Heart right ventricle (tissue), 16 donors: ENCODE results near the gene CD37. TPM values are rescaled to one million over a fixed set of nuclear protein-coding genes. Genes with fewer than 3 reads are reported as not detected.
"Not testable (repeated sequence)": the region's sequence is repeated elsewhere in the genome, so short reads cannot be mapped to it uniquely, and the experiment has no call there.

ENCODE experiments used
- ATAC-seq, 8 donors: fragments of 200-7000 bp; cut with Tn5 transposase; one replicate each; pipeline ENCODE4 v1.9.1; 2020; ENCODE audit warnings: mild to moderate bottlenecking in 8 of 8, moderate library complexity in 8 of 8, moderate number of reproducible peaks in 1 of 8
- DNase-seq, 2 donors: peaks; one replicate each; pipeline ENCODE4 v3.0.0-alpha.2; 2020
- H3K27ac ChIP-seq, 10 donors: fragments of 200-600 bp; sonication (generic) in 2 of 10; one replicate each; pipeline versions ENCODE4 v1.5.0 to v1.8.0; 2020 to 2022; ENCODE audit warnings: mild to moderate bottlenecking in 3 of 10
- H3K27me3 ChIP-seq, 7 donors: fragments of 200-600 bp; one replicate each; pipeline ENCODE4 v1.8.0; 2021 to 2022; ENCODE audit warnings: mild to moderate bottlenecking in 2 of 7
- H3K36me3 ChIP-seq, 9 donors: fragments of 200-600 bp; sonication (generic) in 1 of 9; one replicate each; pipeline versions ENCODE4 v1.5.0 to v1.8.0; 2020 to 2022; ENCODE audit warnings: mild to moderate bottlenecking in 2 of 9
- H3K4me1 ChIP-seq, 9 donors: fragments of 200-600 bp; sonication (generic) in 1 of 9; one replicate each; pipeline versions ENCODE4 v1.5.0 to v1.8.0; 2020 to 2022; ENCODE audit warnings: mild to moderate bottlenecking in 4 of 9
- H3K4me3 ChIP-seq, 10 donors: fragments of 200-600 bp; sonication (generic) in 2 of 10; one replicate each; pipeline versions ENCODE4 v1.5.0 to v1.8.0; 2020 to 2022; ENCODE audit warnings: mild to moderate bottlenecking in 7 of 10, moderate library complexity in 2 of 10
- H3K9me3 ChIP-seq, 11 donors: fragments of 200-600 bp in 10 of 11; sonication (generic) in 2 of 11; one replicate each; pipeline versions ENCODE4 v1.5.0 to v1.8.0; 2013 to 2022; ENCODE audit warnings: mild to moderate bottlenecking in 2 of 11, control low read depth in 1 of 11, moderate library complexity in 1 of 11
- WGBS, 2 donors: extraction: QIAGEN DNeasy Blood & Tissue Kit; methylation state at CpG; one replicate each; pipeline ENCODE4 v1.1.7; 2013; ENCODE audit warnings: inconsistent platforms in 1 of 2; 5-methylcytosine and 5-hydroxymethylcytosine counted together
- intact Hi-C, 10 donors: fragments of 100-400 bp; cut with DNase I; formaldehyde crosslinking; loops; one replicate each; pipeline versions ENCODE4 v1.11.1 to v1.14.2; 2022
- polyA plus RNA-seq, 2 donors: library from polyadenylated mRNA; stranded (reverse); fragments of 200-250 nt; gene quantifications; one replicate each; pipeline ENCODE4 v1.2.3, GENCODE V29; 2013
- total RNA-seq, 10 donors: library from RNA; stranded (reverse); fragmentation: NEBNext Ultra II Directional in 3 of 10; extraction: Animal tissue kit (Norgen Biotek cat#: 25700) in 3 of 10; gene quantifications; one replicate each; pipeline versions ENCODE4 v1.2.1 to v1.2.4, GENCODE V29; 2021 to 2023
- TF ChIP-seq, protein P1 (sequence below), 9 donors: fragments of 200-600 bp; sonication (generic) in 2 of 9; IDR thresholded peaks; one replicate each; pipeline versions ENCODE4 v1.5.0 to v1.8.0; 2021 to 2022; ENCODE audit warnings: antibody characterized with exemption in 9 of 9, mild to moderate bottlenecking in 5 of 9, moderate library complexity in 1 of 9
- donor health status: Arrhythmogenic right ventricular cardiomyopathy.
- donor health status: ischemic (EF 13 %, LVEDD 7.1; RV severe dilation, severe dysfunction).
- donor health status: healthy with polysubstance abuse.
- donor health status: DM: no; HTN: yes; CAD: no.
- donor health status: DM: no; HTN: no; CAD: no.
- donor health status: ischemic (EF 25% LVEDD 6.9; RV normal size, moderate dysfunction).
- donor health status: ischemic (EF 25% LVEDD 5.7; RV mildly dilated, moderate dysfunction).
- donor health status: healthy.
- donor health status: DM: yes; HTN: yes; CAD: no.
- donor health status: Ischemic cardiomyopathy.
- donor health status: ischemic (EF 35%, LVEDD 5.7; RV mildly dilated, moderate dysfunction).
- donor health status: nonischemic (EF 11% LVEDD 7.7; RV severe dilation, severe dysfunction).
- donor health status: DM: yes; HTN: yes; CAD: no.
- donor health status: PGD.
- donor health status: ischemic (EF 29% LVEDD 5.4; RV normal size, mild dysfunction).
- donor health status: nonischemic (EF 23%, LVEDD 6.1; RV moderate dilation, normal function).

CD37 gene
- total and polyA plus RNA-seq, 12 donors, result 2.0 to 34.2 (median 3.5) TPM

DNA sequence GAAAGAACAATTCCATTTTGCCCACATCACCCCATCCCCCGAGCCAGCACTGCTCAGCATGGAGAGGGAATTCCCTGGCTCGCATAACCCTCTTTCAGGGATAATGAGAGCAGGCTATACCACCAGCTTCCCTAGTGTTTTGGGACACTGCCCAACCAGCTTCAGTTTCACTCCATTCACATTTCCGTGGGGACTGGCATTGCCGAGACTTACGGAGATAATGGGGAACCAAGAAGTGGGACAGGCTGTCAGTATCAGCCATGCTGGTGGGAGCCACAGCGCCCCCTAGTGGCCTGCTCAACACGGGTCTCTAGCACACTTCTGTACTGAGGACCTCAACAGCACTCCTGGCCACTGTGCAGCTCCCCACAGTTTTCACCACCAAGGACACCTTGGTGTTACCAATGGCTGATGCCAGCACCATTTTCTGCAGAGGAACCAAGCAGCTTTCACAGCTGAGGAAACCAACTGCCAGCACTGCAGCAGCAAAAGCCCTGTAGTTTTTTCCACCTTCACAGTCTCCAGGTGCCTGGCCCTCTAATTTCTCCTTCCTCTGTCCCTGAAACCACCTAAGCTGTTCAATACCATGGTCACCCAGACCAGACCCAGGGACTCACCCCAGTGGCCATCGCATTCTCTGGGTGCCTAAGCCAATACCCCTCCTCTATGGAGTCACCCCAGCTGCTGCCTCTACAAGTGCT, 33.9 kb upstream of the CD37 start:
- H3K27ac ChIP-seq, result no peak overlapping the region
- ATAC-seq (peak; percentile 89 to 96 (median 92)), DNase-seq (peak; percentile 58 to 83)
- no peaks in the 10 kb centered on the region for H3K27me3 ChIP-seq
- TF ChIP-seq, protein P1, sequence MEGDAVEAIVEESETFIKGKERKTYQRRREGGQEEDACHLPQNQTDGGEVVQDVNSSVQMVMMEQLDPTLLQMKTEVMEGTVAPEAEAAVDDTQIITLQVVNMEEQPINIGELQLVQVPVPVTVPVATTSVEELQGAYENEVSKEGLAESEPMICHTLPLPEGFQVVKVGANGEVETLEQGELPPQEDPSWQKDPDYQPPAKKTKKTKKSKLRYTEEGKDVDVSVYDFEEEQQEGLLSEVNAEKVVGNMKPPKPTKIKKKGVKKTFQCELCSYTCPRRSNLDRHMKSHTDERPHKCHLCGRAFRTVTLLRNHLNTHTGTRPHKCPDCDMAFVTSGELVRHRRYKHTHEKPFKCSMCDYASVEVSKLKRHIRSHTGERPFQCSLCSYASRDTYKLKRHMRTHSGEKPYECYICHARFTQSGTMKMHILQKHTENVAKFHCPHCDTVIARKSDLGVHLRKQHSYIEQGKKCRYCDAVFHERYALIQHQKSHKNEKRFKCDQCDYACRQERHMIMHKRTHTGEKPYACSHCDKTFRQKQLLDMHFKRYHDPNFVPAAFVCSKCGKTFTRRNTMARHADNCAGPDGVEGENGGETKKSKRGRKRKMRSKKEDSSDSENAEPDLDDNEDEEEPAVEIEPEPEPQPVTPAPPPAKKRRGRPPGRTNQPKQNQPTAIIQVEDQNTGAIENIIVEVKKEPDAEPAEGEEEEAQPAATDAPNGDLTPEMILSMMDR (IDR thresholded peaks at IDR 0.05), result peak; percentile 65 to 96 (median 83)
- no peaks in the 10 kb centered on the region for H3K36me3 ChIP-seq
- 25 to 27% methylated on average over 8 of the region's 8 CpGs for WGBS, 2 donors
- H3K4me3 ChIP-seq, result peak overlapping the region in 4 of 10 donors; percentile 24 to 32 (median 26)
- intact Hi-C loops, result loop anchor here in 7 of 10 donors (1.0 to 10.0 kb wide), 3 partner anchors 74 to 77 kb away; no protein-coding TSS in a partner anchor
- peaks cover 0 to 12% (median 0%) of the 10 kb centered on the region in 11 donors for H3K9me3 ChIP-seq
- H3K4me1 ChIP-seq, result peaks cover 0 to 5% (median 0%) of the 10 kb centered on the region in 9 donors

DNA sequence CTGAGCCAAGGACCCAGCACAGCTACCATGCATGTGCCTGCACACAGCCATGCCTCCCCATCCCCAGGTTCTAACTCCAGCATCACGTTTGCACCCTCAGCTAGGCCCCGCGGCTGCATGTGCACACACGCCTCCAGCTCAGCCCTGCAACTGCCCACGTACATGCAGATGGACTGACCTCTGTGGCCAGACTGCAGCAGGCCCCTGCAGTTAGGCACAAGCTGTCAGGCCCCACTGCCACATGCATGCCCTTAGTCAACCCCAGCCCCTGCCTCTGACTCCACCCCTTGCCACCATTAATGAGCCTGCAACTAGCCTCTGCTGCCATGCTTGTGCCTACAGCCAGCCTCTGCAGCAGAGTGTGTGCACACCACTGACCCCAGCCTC, 33.3 kb upstream of the CD37 start:
- peak in 1 of 8 donors; percentile 44 for ATAC-seq

DNA sequence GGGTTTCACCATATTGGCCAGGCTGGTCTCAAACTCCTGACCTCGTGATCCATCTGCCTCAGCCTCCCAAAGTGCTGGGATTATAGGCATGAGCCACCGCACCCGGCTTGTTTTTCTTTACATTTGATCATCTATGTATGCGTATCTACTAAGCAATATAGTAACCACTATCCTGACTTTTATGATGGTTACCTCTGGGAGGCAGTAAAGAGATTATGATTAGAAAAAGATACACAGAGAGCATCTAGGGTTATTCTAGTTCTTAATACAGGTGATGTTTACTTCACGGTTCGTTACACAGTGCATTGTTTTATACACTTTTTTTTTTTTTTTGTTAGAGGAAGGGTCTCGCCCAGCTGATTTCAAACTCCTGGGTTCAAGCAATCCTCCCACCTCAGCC, 28.5 kb upstream of the CD37 start:
- WGBS, 2 donors, result 67 to 83% methylated on average over 7 of the region's 7 CpGs
- ATAC-seq, result not testable (repeated sequence)

More for the DNA sequence above, 33.3 kb upstream of the CD37 start:
- WGBS, 2 donors, result 83 to 86% methylated on average over 5 of the region's 5 CpGs
- no peak overlapping the region for H3K4me3 ChIP-seq
- TF ChIP-seq, protein P1 (IDR thresholded peaks at IDR 0.05), result no peak
- H3K36me3 ChIP-seq, result no peaks in the 10 kb centered on the region
- H3K9me3 ChIP-seq, result peaks cover 0 to 12% (median 0%) of the 10 kb centered on the region in 11 donors
- H3K4me1 ChIP-seq, result peaks cover 0 to 5% (median 0%) of the 10 kb centered on the region in 9 donors
- no peak for DNase-seq
- H3K27me3 ChIP-seq, result no peaks in the 10 kb centered on the region
- H3K27ac ChIP-seq, result no peak overlapping the region
- intact Hi-C loops, result loop anchor here in 7 of 10 donors (1.0 to 10.0 kb wide), 3 partner anchors 75 to 77 kb away; no protein-coding TSS in a partner anchor

DNA sequence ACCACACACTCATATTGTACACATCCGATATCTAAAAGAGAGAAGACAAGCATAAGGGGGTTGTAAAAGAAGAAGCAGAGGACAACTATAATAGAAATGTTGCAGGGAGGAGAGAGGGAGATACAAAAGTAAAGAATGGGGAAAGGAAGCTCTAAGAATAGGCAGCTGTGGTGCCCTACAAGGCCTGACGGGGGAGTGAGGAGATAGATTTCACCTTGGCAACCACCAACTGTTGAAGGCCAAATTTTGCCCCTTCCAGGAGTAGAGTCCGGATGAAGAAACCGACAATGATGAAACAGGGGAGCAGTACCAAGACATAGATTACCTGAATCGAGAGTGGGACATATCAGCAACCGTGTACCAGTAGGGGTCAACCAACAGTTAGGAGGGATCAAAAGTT, 26.1 kb upstream of the CD37 start:
- WGBS, 2 donors, result 90 to 94% methylated on average over 6 of the region's 6 CpGs
- Histone ChIP-seq H3K9me3 (no peaks in the 10 kb centered on the region), H3K27me3 (no peaks in the 10 kb centered on the region), H3K4me3 (no peak overlapping the region), H3K27ac (no peak overlapping the region), H3K36me3 (peaks cover 0 to 21% (median 0%) of the 10 kb centered on the region in 9 donors), H3K4me1 (no peaks in the 10 kb centered on the region)
- TF ChIP-seq, protein P1 (IDR thresholded peaks at IDR 0.05), result no peak
- DNase-seq (no peak), ATAC-seq (no peak)
- intact Hi-C loops, result loop anchor here in 3 of 10 donors (10.0 kb wide), 1 partner anchor 84 kb away; no protein-coding TSS in a partner anchor

More for the DNA sequence above, 28.5 kb upstream of the CD37 start:
- H3K4me1 ChIP-seq, H3K27me3 ChIP-seq, H3K4me3 ChIP-seq, DNase-seq, H3K27ac ChIP-seq: not testable (repeated sequence)
- Histone ChIP-seq H3K36me3 (peaks cover 0 to 21% (median 0%) of the 10 kb centered on the region in 9 donors), H3K9me3 (peaks cover 0 to 12% (median 0%) of the 10 kb centered on the region in 11 donors)
- intact Hi-C loops, result loop anchor here in 3 of 10 donors (10.0 kb wide), 1 partner anchor 82 kb away; no protein-coding TSS in a partner anchor
